Sigmoid colon (tissue), 7 donors: ENCODE data around the gene FIBCD1. TPM values are rescaled to one million over a fixed set of nuclear protein-coding genes. Genes with fewer than 3 reads are reported as not detected.
"Not testable (repeated sequence)": the region's sequence is repeated elsewhere in the genome, so short reads cannot be mapped to it uniquely, and the experiment has no call there.

ENCODE experiments used
- DNase-seq: peaks from one replicate; pipeline ENCODE4 v3.0.0-alpha.2; 2019
- H3K27ac ChIP-seq, 4 donors: fragments of 200-600 bp; sonication (generic); one replicate each; pipeline ENCODE4 v1.5.1; 2016 to 2019; ENCODE audit warnings: mild to moderate bottlenecking in 1 of 4
- H3K27me3 ChIP-seq, 3 donors: fragments of 200-600 bp; sonication (generic); one replicate each; pipeline ENCODE4 v1.5.1; 2019; ENCODE audit warnings: mild to moderate bottlenecking in 1 of 3
- H3K36me3 ChIP-seq, 4 donors: fragments of 200-600 bp; sonication (generic); one replicate each; pipeline ENCODE4 v1.5.1; 2016 to 2019
- H3K4me1 ChIP-seq, 4 donors: fragments of 200-600 bp; sonication (generic); one replicate each; pipeline ENCODE4 v1.5.1; 2017 to 2019
- H3K4me3 ChIP-seq, 4 donors: fragments of 200-600 bp; sonication (generic); one replicate each; pipeline ENCODE4 v1.5.1; 2017 to 2019; ENCODE audit warnings: mild to moderate bottlenecking in 2 of 4, moderate library complexity in 1 of 4
- H3K9me3 ChIP-seq, 4 donors: fragments of 200-600 bp in 3 of 4; sonication (generic) in 3 of 4; one replicate each; pipeline versions ENCODE4 v1.5.1 to v1.6.1; 2013 to 2019
- CTCF ChIP-seq, 4 experiments: fragments of 450-650 bp in 3 of 4; fragments of 200-600 bp in 1 of 4; IDR thresholded peaks; one replicate each; pipeline ENCODE4 v1.5.1; 2016 to 2019; ENCODE audit warnings: antibody characterized with exemption in 4 of 4, mild to moderate bottlenecking in 3 of 4, moderate library complexity in 2 of 4
- EP300 ChIP-seq, 4 donors: sonication (generic); formaldehyde crosslinking; IDR thresholded peaks; one replicate each; pipeline ENCODE4 v1.6.1; 2017; ENCODE audit warnings: antibody characterized with exemption in 4 of 4
- POLR2A ChIP-seq, 2 donors: fragments of 450-650 bp; IDR thresholded peaks; one replicate each; pipeline ENCODE4 v1.6.1; 2016; ENCODE audit warnings: antibody characterized with exemption in 2 of 2, mild to moderate bottlenecking in 2 of 2, moderate library complexity in 2 of 2
- POLR2AphosphoS5 ChIP-seq, 4 donors: sonication (generic); formaldehyde crosslinking; IDR thresholded peaks; one replicate each; pipeline ENCODE4 v1.6.1; 2017; ENCODE audit warnings: antibody characterized with exemption in 4 of 4
- WGBS, 2 donors: extraction: QIAGEN DNeasy Blood & Tissue Kit; methylation state at CpG; one replicate each; pipeline ENCODE4 v1.1.7; 2013; 5-methylcytosine and 5-hydroxymethylcytosine counted together
- intact Hi-C: fragments of 100-400 bp; cut with DNase I; formaldehyde crosslinking; loops from one replicate; pipeline ENCODE4 v1.15.1; 2023
- polyA plus RNA-seq, 3 donors: library from polyadenylated mRNA; stranded (reverse); fragments of 200-250 nt; gene quantifications; one replicate each; pipeline ENCODE4 v1.2.3, GENCODE V29; 2013
- total RNA-seq, 4 donors: library from RNA; depleted of rRNA; stranded (reverse); fragments of >200 nt; gene quantifications; one replicate each; pipeline ENCODE4 v1.1.0, GENCODE V29; 2016
- donor health status: healthy with polysubstance abuse.
- donor health status: Bipolar disorder and iron deficiency.
- donor health status: healthy.

Gene FIBCD1
- total and polyA plus RNA-seq, 7 donors, result 0.36 to 11.9 (median 10.6) TPM; not detected in 3

DNA sequence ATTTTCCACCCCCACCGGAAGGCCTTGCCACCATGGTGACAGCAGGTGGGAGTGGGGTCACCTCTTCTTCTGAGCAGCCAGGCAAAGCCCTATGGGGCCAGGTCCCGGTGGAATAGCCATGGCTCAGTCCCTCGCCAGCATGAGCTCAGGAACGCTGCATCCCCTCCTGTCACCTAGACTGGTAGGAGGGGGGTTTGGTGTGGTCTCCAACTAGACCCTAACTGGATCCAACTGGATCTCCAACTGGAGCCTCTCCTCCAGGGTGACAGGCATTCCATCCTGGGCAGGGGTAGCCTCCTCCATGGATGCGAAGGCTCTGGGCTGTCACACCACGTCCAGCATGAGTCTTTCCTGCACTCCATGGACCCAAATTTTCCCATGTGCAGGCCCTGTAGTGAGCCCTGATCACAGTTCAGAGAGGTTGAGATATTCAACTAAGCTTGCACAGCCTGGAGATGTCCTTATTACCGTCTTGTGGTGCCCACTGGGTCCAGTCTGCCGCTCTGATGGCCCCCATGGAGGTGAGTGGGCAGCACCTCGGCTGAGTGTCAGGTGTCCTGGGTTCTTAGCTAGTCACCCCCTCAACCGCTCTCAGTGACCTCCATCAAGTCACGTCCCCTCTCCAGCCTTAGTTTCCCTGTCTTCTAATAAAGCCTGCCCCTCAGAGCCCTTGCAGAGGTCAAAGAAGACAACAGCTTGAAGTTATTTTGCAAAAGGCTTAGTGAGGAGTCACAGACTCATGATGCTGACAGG, 18.6 kb upstream of the FIBCD1 start:
- intact Hi-C loops, result no loop called here
- TF ChIP-seq POLR2AphosphoS5 (IDR thresholded peaks at IDR 0.05) (no peak), EP300 (IDR thresholded peaks at IDR 0.05) (no peak), POLR2A (IDR thresholded peaks at IDR 0.05) (no peak), CTCF (IDR thresholded peaks at IDR 0.05) (no peak)
- DNase-seq, result no peak
- Histone ChIP-seq H3K4me1 (peaks cover 0 to 7% (median 5%) of the 10 kb centered on the region in 4 donors), H3K4me3 (no peak overlapping the region), H3K27ac (no peak overlapping the region), H3K36me3 (no peaks in the 10 kb centered on the region), H3K9me3 (no peaks in the 10 kb centered on the region), H3K27me3 (peaks cover 0 to 14% (median 5%) of the 10 kb centered on the region in 3 donors)
- WGBS, 2 donors, result 85 to 87% methylated on average over 11 of the region's 11 CpGs

- Histone ChIP-seq H3K27ac (no peak overlapping the region), H3K36me3 (no peaks in the 10 kb centered on the region), H3K9me3 (no peaks in the 10 kb centered on the region), H3K4me1 (no peaks in the 10 kb centered on the region), H3K4me3 (no peak overlapping the region), H3K27me3 (peaks cover 0 to 14% (median 5%) of the 10 kb centered on the region in 3 donors)
- DNase-seq, result no peak
- 75 to 77% methylated on average over 21 of the region's 21 CpGs for WGBS, 2 donors
- intact Hi-C loops, result no loop called here
- TF ChIP-seq POLR2A (IDR thresholded peaks at IDR 0.05), result no peak
- TF ChIP-seq POLR2AphosphoS5 (IDR thresholded peaks at IDR 0.05), result no peak
- TF ChIP-seq EP300 (IDR thresholded peaks at IDR 0.05), result no peak
- TF ChIP-seq CTCF (IDR thresholded peaks at IDR 0.05), result no peak
Measured at GRCh38 chr9:130956636-130957450, 17.8 kb upstream of the FIBCD1 start.

DNA sequence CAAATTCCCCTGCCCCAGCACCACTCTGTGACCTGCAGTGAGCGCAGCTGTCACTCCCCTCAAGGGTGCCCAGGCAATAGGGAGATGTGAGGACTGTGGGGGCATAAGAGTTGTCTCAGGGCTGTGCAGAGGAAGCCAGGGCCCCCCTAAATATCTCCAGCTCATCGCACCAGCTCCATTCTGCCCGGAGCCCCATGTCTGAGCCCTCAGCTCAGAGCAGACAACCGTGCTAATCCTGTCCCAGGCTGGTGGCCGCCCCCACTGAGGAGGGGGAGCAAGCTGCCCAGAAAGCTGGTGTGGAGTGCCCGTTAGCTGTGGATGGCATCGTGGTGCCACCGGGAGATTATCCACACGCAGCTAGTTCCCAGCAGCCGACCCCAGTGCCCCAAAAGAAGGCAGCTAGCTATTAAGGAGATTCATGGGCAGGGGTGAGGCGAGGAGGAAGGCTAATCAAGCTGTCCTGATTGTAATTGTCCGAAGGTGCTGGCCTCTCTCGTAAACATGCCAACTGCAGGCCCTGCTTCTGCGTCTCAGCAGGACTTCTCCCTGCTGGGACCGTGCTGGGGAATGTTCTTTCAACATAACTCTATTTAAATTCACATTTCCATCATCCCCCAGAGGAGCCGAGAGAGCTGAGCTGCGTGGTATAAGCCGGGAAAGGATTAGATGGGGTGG, 17.0 kb upstream of the FIBCD1 start:
- H3K9me3 ChIP-seq, result no peaks in the 10 kb centered on the region
- H3K4me3 ChIP-seq, result no peak overlapping the region
- no peaks in the 10 kb centered on the region for H3K36me3 ChIP-seq
- WGBS, 2 donors, result 57 to 71% methylated on average over 18 of the region's 18 CpGs
- intact Hi-C loops, result no loop called here
- no peak for TF ChIP-seq POLR2AphosphoS5 (IDR thresholded peaks at IDR 0.05)
- no peak for TF ChIP-seq EP300 (IDR thresholded peaks at IDR 0.05)
- TF ChIP-seq POLR2A (IDR thresholded peaks at IDR 0.05), result no peak
- no peak for TF ChIP-seq CTCF (IDR thresholded peaks at IDR 0.05)
- peaks cover 0 to 14% (median 5%) of the 10 kb centered on the region in 3 donors for H3K27me3 ChIP-seq
- no peak for DNase-seq
- no peaks in the 10 kb centered on the region for H3K4me1 ChIP-seq
- H3K27ac ChIP-seq, result no peak overlapping the region

DNA sequence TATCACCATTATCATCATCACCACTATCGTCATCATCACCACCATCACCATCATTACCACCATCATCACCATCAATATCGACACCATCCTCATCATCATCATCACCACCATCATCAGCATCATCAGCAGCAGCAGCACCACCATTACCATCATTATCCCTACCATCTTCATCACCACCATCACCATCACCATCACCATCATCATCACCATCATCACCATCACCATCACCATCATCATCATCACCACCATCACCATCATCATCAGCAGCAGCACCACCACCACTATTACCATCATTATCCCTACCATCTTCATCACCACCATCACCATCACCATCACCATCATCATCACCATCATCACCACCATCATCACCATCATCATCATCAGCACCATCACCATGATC, 15.9 kb upstream of the FIBCD1 start:
- WGBS, 2 donors, result 89 to 93% methylated on average over 2 of the region's 2 CpGs
- H3K9me3 ChIP-seq, H3K4me1 ChIP-seq, intact Hi-C loops, H3K4me3 ChIP-seq, H3K36me3 ChIP-seq, H3K27ac ChIP-seq, DNase-seq: not testable (repeated sequence)
- peaks cover 0 to 14% (median 5%) of the 10 kb centered on the region in 3 donors for H3K27me3 ChIP-seq

DNA sequence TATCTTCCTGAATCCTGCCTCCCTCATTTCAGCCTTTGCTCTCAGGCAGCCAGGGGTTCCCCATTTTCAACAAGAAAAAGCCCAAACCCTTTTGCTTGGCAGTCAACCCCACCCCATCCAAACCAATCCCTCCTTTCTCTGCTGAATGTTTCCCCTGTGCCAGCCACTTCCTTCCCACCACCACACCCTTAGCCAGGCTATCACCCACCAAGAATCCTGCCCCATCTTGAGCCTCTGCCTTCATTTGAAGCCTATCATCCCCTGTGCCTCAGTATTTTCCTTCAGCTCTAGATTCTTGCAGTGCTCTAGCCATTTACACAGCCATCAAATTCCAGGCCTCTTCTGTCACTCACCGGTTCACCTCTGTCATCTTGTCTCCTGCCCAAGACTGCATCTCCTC, 15.3 kb upstream of the FIBCD1 start:
- WGBS, 2 donors, result 93 to 97% methylated on average over 1 of the region's 1 CpG
- TF ChIP-seq POLR2A (IDR thresholded peaks at IDR 0.05) (no peak), POLR2AphosphoS5 (IDR thresholded peaks at IDR 0.05) (no peak), CTCF (IDR thresholded peaks at IDR 0.05) (no peak), EP300 (IDR thresholded peaks at IDR 0.05) (no peak)
- intact Hi-C loops, result no loop called here
- no peaks in the 10 kb centered on the region for H3K4me1 ChIP-seq
- no peaks in the 10 kb centered on the region for H3K36me3 ChIP-seq
- DNase-seq, result no peak
- no peak overlapping the region for H3K4me3 ChIP-seq
- peaks cover 0 to 14% (median 5%) of the 10 kb centered on the region in 3 donors for H3K27me3 ChIP-seq
- no peak overlapping the region for H3K27ac ChIP-seq
- no peaks in the 10 kb centered on the region for H3K9me3 ChIP-seq
